ENCODE measurements around the gene ZNF81.

- TF ChIP-seq CTCF (IDR thresholded peaks at IDR 0.05), result no peak
- no peak for TF ChIP-seq POLR2A (IDR thresholded peaks at IDR 0.05)
Measured at GRCh38 chrX:47936940-47937317, 100.2 kb downstream of the ZNF81 start.
